Ascending aorta (tissue), 2 donors: ENCODE data around the gene ADD1. TPM values are rescaled to one million over a fixed set of nuclear protein-coding genes. Genes with fewer than 3 reads are reported as not detected.

Experiments used
- DNase-seq, 2 donors: peaks; one replicate each; pipeline ENCODE4 v3.0.0-alpha.2; 2019; ENCODE audit warnings: low spot score in 2 of 2
- H3K27ac ChIP-seq, 2 donors: fragments of 200-600 bp; sonication (generic); one replicate each; pipeline ENCODE4 v1.5.1; 2016 to 2017; ENCODE audit warnings: mild to moderate bottlenecking in 1 of 2
- H3K27me3 ChIP-seq: fragments of 200-600 bp; sonication (generic); one replicate; pipeline ENCODE4 v1.5.1; 2017
- H3K36me3 ChIP-seq, 2 donors: fragments of 200-600 bp; sonication (generic); one replicate each; pipeline ENCODE4 v1.5.1; 2016
- H3K4me1 ChIP-seq, 2 donors: fragments of 200-600 bp; sonication (generic); one replicate each; pipeline ENCODE4 v1.5.1; 2016 to 2017; ENCODE audit warnings: mild to moderate bottlenecking in 1 of 2
- H3K4me3 ChIP-seq, 2 donors: fragments of 200-600 bp; sonication (generic); one replicate each; pipeline ENCODE4 v1.5.1; 2016 to 2017; ENCODE audit warnings: mild to moderate bottlenecking in 1 of 2
- H3K9me3 ChIP-seq, 2 donors: fragments of 200-600 bp; sonication (generic); one replicate each; pipeline ENCODE4 v1.5.1; 2016
- intact Hi-C: fragments of 100-400 bp; cut with DNase I; formaldehyde crosslinking; loops from one replicate; pipeline ENCODE4 v1.15.1; 2023
- total RNA-seq: library from RNA; depleted of rRNA; stranded (reverse); fragments of >200 nt; gene quantifications from one replicate; pipeline ENCODE4 v1.1.0, GENCODE V29; 2016
- TF ChIP-seq, protein P1 (sequence below), 3 experiments: fragments of 200-600 bp in 2 of 3; fragments of 450-650 bp in 1 of 3; sonication (generic) in 2 of 3; IDR thresholded peaks; one replicate each; pipeline ENCODE4 v1.5.1; 2016 to 2019; ENCODE audit warnings: antibody characterized with exemption in 3 of 3, mild to moderate bottlenecking in 1 of 3, moderate library complexity in 1 of 3

ADD1 gene
- total RNA-seq, 1 donor from 2014 or later = 261 TPM

DNA sequence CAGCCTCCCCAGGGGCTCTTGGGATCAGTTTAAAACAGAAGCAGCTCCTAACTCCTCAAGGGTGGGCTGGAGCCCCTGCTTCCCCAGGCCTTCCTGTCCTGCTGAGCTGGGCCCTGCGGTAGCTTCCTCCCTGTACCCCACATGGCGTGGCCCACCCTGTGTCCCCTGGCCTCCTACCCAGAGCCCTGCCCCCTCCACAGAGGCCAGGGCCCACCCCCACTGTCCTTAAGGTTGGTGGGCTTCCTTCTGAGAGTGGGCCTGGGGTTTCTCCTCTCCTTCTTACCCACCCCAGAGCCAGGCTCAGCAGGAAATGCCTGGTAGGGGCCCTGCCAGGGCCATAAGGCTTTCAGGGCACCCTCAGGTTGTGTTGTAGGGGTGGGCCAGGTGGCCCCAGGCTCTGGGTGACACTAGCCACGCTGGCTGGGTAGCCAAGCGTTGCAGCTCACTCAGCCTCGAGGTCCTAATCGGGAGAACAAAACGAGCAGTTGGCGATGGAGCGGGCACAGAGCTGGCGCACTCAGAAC lies 39.1 kb upstream of the ADD1 start:
- intact Hi-C loops = no loop called here
- Histone ChIP-seq H3K27me3 (no peaks in the 10 kb centered on the region), H3K4me3 (no peak overlapping the region), H3K9me3 (no peaks in the 10 kb centered on the region), H3K4me1 (peaks cover 14 to 25% of the 10 kb centered on the region in 2 donors), H3K36me3 (no peaks in the 10 kb centered on the region), H3K27ac (peak overlapping the region in 1 of 2 donors; percentile 45)
- no peak for DNase-seq
- TF ChIP-seq, protein P1, sequence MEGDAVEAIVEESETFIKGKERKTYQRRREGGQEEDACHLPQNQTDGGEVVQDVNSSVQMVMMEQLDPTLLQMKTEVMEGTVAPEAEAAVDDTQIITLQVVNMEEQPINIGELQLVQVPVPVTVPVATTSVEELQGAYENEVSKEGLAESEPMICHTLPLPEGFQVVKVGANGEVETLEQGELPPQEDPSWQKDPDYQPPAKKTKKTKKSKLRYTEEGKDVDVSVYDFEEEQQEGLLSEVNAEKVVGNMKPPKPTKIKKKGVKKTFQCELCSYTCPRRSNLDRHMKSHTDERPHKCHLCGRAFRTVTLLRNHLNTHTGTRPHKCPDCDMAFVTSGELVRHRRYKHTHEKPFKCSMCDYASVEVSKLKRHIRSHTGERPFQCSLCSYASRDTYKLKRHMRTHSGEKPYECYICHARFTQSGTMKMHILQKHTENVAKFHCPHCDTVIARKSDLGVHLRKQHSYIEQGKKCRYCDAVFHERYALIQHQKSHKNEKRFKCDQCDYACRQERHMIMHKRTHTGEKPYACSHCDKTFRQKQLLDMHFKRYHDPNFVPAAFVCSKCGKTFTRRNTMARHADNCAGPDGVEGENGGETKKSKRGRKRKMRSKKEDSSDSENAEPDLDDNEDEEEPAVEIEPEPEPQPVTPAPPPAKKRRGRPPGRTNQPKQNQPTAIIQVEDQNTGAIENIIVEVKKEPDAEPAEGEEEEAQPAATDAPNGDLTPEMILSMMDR (IDR thresholded peaks at IDR 0.05) = no peak

DNA sequence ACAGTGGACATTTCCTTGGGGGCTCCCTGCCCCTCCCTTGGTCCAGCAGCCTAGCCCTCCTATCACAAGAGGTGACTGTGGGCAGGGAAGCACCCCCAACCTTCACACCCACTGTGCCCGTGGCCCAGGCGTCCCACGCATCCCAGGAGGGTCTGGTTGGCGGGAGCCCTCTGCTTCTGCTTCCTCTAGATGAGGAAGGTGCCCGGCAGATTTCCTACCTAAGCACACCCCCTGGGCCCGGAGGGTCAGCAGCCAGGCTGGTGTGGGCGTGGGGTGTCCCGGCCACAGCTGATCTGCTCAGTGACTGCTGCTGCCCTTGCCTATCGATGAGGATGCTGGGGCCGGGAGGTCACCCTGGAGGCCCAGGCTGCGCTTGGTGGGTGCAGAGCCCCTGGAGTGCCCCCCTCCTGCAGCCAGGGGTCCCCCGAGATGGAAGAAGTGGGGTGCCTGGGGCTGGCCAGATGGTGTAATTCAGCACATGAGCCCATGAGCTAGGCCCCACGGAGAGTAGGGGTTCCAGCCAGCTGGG lies 38.6 kb upstream of the ADD1 start:
- intact Hi-C loops = no loop called here
- H3K27ac ChIP-seq = peak overlapping the region in 1 of 2 donors; percentile 45
- DNase-seq = no peak
- H3K4me1 ChIP-seq = peaks cover 12 to 25% of the 10 kb centered on the region in 2 donors
- H3K36me3 ChIP-seq = no peaks in the 10 kb centered on the region
- H3K9me3 ChIP-seq = no peaks in the 10 kb centered on the region
- TF ChIP-seq, protein P1 (IDR thresholded peaks at IDR 0.05) = no peak
- H3K4me3 ChIP-seq = no peak overlapping the region
- H3K27me3 ChIP-seq = no peaks in the 10 kb centered on the region

DNA sequence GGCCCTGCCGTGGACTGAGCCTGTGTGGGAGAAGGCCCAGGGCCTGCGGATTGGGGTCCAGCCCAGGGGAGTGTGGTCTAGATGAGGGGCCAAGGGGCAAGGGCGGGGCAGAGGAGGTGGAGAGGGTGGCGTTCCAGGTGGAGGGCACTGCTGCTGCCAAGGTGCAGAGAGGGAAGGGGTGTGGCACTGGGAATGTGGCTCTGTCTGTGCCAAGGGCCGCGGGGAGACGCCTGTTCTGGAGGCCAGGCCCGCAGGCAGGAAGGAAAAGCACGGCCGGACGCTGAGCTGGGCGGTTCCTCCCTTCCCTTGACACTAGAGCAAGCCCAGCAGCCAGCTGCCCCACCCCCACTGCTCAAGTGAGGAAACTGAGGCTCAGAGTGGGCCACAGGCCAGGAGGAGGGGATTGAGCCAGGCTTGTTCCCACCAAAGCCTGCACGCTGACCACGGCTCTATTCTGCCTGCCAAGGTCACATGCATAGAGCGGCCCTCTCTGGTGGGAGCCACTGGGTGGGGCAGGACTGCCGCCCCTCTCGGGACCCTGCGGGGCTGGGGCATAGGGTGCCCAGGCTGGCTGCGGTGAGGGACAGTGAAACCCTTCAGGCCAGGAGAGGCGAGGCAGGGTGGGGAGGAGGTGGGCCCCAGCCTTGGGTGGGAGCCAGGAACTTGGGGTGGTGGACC lies 37.8 kb upstream of the ADD1 start:
- Histone ChIP-seq H3K36me3 (no peaks in the 10 kb centered on the region), H3K4me1 (peaks cover 7 to 18% of the 10 kb centered on the region in 2 donors), H3K27me3 (no peaks in the 10 kb centered on the region), H3K27ac (peak overlapping the region; percentile 1 to 53), H3K4me3 (no peak overlapping the region), H3K9me3 (no peaks in the 10 kb centered on the region)
- no peak for DNase-seq
- TF ChIP-seq, protein P1 (IDR thresholded peaks at IDR 0.05) = no peak
- intact Hi-C loops = no loop called here

DNA sequence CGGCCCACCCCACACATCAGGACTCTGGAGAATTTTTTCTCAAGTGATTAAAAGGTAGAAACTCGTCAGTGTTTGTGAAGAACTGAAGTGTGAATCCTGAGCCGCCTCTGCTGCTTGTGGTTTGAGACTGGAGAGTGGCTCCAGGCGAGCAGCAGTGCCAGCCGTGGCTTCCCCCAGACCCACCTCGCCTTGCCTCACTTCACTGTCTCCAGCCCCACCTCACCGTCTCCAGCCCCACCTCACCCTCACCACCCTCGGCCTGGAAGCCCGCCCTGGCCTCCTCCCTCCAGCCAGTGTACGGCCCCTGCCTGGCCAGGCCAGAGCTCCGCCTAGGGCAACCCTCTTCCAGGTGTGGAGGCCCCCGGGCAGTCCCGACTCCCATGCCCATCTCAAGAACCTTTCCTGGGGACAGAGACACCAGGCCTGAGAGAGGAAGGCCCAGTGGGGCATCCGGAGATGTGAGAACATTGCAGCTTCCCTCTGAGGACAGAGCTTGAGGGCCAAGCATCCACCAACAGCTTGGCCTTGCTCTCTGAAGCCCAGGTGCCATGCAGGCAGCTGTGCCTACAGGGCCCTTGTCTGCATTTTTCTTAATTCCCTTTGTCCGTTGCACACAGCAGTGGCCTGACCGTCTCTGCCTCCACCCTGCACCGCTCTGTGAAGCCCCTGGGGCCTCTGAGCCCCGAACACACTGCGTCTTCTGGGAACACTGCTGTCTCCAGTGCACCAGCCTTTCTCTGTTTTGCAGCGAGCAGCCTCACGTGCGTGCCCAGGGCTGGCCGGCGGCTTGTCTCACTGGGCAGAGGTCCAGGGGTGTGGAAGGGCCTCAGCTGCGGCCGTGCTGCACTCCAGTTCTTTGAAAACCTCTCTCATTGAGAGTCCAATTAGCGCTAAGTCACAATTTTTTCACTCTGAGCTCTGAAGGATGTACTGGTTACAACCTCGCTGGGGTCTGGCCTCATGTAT lies 37.0 kb upstream of the ADD1 start:
- DNase-seq = no peak
- Histone ChIP-seq H3K4me1 (peaks cover 7 to 10% of the 10 kb centered on the region in 2 donors), H3K27ac (peak overlapping the region; percentile 1 to 53)

DNA sequence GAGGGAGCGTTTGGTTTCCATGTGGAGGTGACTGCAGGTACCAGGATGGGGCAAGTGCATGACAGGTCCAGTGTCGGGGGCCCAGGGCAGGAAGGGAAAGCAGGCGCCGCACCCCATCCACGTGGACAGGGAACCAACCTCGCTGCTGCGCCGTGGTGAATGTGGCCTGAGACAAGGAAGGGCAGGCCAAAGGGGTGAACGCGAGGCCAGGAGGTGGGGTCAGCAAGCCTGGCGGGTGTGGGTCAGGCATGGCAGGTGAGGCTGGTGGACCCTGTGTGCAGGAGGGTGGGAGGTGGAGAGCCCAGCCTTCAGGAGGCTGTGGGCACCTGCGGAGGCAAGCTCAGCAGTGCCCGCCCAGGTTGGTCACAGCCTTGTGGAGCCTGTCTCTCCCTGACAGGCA lies 36.1 kb upstream of the ADD1 start:
- H3K4me1 ChIP-seq = peaks cover 4 to 8% of the 10 kb centered on the region in 2 donors
- no peak for DNase-seq
- H3K27me3 ChIP-seq = no peaks in the 10 kb centered on the region
- H3K4me3 ChIP-seq = no peak overlapping the region
- H3K36me3 ChIP-seq = no peaks in the 10 kb centered on the region
- H3K27ac ChIP-seq = no peak overlapping the region
- intact Hi-C loops = no loop called here
- H3K9me3 ChIP-seq = no peaks in the 10 kb centered on the region
- TF ChIP-seq, protein P1 (IDR thresholded peaks at IDR 0.05) = no peak

More for the DNA sequence above, 37.0 kb upstream of the ADD1 start:
- TF ChIP-seq, protein P1 (IDR thresholded peaks at IDR 0.05) = no peak
- Histone ChIP-seq H3K36me3 (no peaks in the 10 kb centered on the region), H3K4me3 (no peak overlapping the region), H3K27me3 (no peaks in the 10 kb centered on the region), H3K9me3 (no peaks in the 10 kb centered on the region)
- intact Hi-C loops = no loop called here
